A673 (cell line): Measurements from ENCODE around the gene SCN4B.

Source experiments
- CTCF ChIP-seq: fragments of 300-800, 200-600 bp; sonication (generic); conservative IDR thresholded peaks from 2 replicates; pipeline ENCODE4 v1.5.1; 2017; ENCODE audit warnings: low read depth, mild to moderate bottlenecking, antibody characterized with exemption, low read length, moderate library complexity, mixed read lengths
- EZH2 ChIP-seq: fragments of 200-600 bp; sonication (generic); IDR thresholded peaks from 2 replicates; pipeline ENCODE4 v1.6.1; 2017; ENCODE audit warnings: borderline replicate concordance, low read depth, mild to moderate bottlenecking, mixed read lengths, antibody characterized with exemption, low read length; ENCODE audit not compliant: poor library complexity, severe bottlenecking

GRCh38 chr11:118099838-118100556 lies 52.6 kb downstream of the SCN4B start:
- no peak for TF ChIP-seq CTCF
- TF ChIP-seq EZH2: no peak
